Fibroblast of pulmonary artery (primary cell): Measurements from ENCODE around the gene PRICKLE2.

Experiments used
- DNase-seq: peaks from one replicate; pipeline ENCODE4 v3.0.0-alpha.2; 2010; ENCODE audit warnings: low read depth
- H3K4me3 ChIP-seq: replicated peaks from 2 replicates; pipeline ENCODE4 v1.5.1; 2011; ENCODE audit warnings: low read depth, mild to moderate bottlenecking, control low read depth, low read length, moderate library complexity
- CTCF ChIP-seq: IDR thresholded peaks from 2 replicates; pipeline ENCODE4 v1.5.1; 2011; ENCODE audit warnings: mild to moderate bottlenecking, control low read depth, low read length, inconsistent platforms; ENCODE audit errors: missing control alignments

The PRICKLE2 gene

GRCh38 chr3:64186667-64187064 is 38.6 kb downstream of the PRICKLE2 start:
- DNase-seq: no peak
- H3K4me3 ChIP-seq: no peak overlapping the region
- no peak for TF ChIP-seq CTCF

DNA sequence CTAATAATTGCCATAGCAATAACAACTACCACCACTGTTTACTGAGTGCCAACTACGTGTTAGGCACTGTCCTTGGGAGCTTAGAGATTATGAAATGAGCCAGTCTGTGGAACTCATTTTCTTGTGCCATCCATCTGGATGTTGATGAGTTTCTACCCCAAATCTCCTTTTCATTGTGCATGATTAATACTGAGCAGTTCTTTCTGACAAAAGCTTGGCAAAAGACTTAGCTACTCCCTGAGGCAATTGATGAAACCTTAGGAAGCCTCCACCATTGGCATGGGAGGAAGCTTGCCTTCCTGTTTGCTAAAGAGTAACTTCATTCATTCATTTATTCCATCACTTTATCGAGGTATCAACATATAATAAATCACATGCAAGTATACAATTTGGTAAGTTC is 39.8 kb downstream of the PRICKLE2 start:
- DNase-seq: peak; percentile 40
- no peak overlapping the region for H3K4me3 ChIP-seq
- TF ChIP-seq CTCF: no peak

- TF ChIP-seq CTCF: no peak
- no peak overlapping the region for H3K4me3 ChIP-seq
- DNase-seq: peak; percentile 46
These were observed 40.6 kb downstream of the PRICKLE2 start for GRCh38 chr3:64184621-64185020.

- no peak for TF ChIP-seq CTCF
- H3K4me3 ChIP-seq: no peak overlapping the region
- no peak for DNase-seq
These were observed 45.4 kb downstream of the PRICKLE2 start for GRCh38 chr3:64179860-64180259.

DNA sequence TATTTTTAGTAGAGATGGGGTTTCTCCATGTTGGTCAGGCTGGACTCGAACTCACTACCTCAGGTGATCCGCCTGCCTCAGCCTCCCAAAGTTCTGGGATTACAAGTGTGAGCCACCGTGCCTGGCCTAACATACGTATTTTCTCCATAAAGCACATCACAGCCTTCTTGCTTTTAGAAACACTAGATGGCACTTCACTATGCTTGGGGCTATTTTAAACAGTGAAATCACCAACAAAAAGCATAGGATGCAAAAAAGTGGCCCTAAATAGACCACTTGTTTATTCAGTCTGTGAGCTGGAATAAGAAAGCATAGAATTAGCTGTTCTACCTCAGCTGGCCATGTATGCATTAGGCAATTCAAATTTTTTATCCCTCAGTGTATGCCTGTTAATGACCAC is 46.0 kb downstream of the PRICKLE2 start:
- no peak overlapping the region for H3K4me3 ChIP-seq
- TF ChIP-seq CTCF: peak; percentile 7
- no peak for DNase-seq

DNA sequence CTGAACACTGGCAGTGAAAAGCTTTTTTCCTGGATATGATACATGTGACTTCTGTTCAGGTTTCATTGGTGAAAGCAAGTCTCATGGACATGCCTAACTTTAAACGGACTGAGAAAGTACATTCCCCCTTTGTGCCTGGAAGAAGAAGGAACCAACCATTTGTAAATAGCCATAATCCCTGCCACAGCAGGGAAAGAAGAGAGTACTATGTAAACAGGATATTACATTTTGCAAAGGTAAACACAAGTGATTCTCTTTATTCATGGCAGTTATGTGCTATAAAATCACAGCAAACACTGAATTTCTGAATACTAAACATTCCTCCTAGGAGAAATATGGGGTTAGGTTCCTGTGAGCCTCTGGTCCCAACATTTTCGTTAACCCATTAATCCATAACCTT is 46.8 kb downstream of the PRICKLE2 start:
- no peak overlapping the region for H3K4me3 ChIP-seq
- no peak for TF ChIP-seq CTCF
- DNase-seq: no peak

- no peak for TF ChIP-seq CTCF
- DNase-seq: no peak
- H3K4me3 ChIP-seq: no peak overlapping the region
These were observed 48.7 kb downstream of the PRICKLE2 start for GRCh38 chr3:64176461-64176996.
